A673 (cell line): ENCODE results near the gene ERC1. TPM values are rescaled to one million over a fixed set of nuclear protein-coding genes. Genes with fewer than 3 reads are reported as not detected.

Source experiments
- BruUV-seq: library from RNA; stranded (reverse); fragments of 400-500 nt; replicated peaks from 2 replicates; lab custom pipeline; 2021; lab: Mats Ljungman, UMichigan
- CTCF ChIA-PET: fragments of 300-600 bp; sonication (Branson Sonifier 250); formaldehyde crosslinking; loops from one replicate; lab custom pipeline; 2022; ENCODE audit warnings: antibody characterized with exemption; lab: Charles Lee
- POLR2A ChIA-PET: fragments of 300-600 bp; sonication (Branson Sonifier 250); formaldehyde crosslinking; loops from one replicate; lab custom pipeline; 2022; ENCODE audit warnings: antibody characterized with exemption; ENCODE audit not compliant: low non-redundant PET; lab: Charles Lee
- DNase-seq: peaks from one replicate; pipeline ENCODE4 v3.0.0-alpha.2; 2015; ENCODE audit warnings: low spot score
- H3K27ac ChIP-seq: fragments of 200-600 bp; sonication (generic); 2 replicates; pipeline ENCODE4 v1.5.1; 2016; ENCODE audit warnings: mixed run types, low read depth, mild to moderate bottlenecking, mixed read lengths, antibody characterized with exemption, low read length; ENCODE audit not compliant: poor library complexity, severe bottlenecking
- H3K27me3 ChIP-seq: fragments of 200-600 bp; sonication (generic); replicated peaks from 2 replicates; pipeline ENCODE4 v1.6.1; 2017; ENCODE audit warnings: mixed run types, low read depth, mild to moderate bottlenecking, mixed read lengths, antibody characterized with exemption, low read length; ENCODE audit not compliant: insufficient read depth, poor library complexity
- H3K36me3 ChIP-seq: fragments of 200-600 bp; sonication (generic); 2 replicates; pipeline ENCODE4 v1.6.1; 2016; ENCODE audit warnings: mixed run types, mild to moderate bottlenecking, mixed read lengths, antibody characterized with exemption, low read length; ENCODE audit not compliant: insufficient read depth, poor library complexity, severe bottlenecking
- H3K4me1 ChIP-seq: fragments of 200-600 bp; sonication (generic); 2 replicates; pipeline ENCODE4 v1.6.1; 2017; ENCODE audit warnings: mixed run types, mild to moderate bottlenecking, mixed read lengths, antibody characterized with exemption, low read length; ENCODE audit not compliant: insufficient read depth, poor library complexity, severe bottlenecking
- H3K4me3 ChIP-seq: fragments of 200-600 bp; sonication (generic); 2 replicates; pipeline ENCODE4 v1.5.1; 2016; ENCODE audit warnings: low read depth, mixed run types, mild to moderate bottlenecking, mixed read lengths, low read length; ENCODE audit not compliant: poor library complexity, severe bottlenecking
- H3K9me3 ChIP-seq: fragments of 200-600 bp; sonication (generic); 2 replicates; pipeline ENCODE4 v1.6.1; 2016; ENCODE audit warnings: mixed run types, low read depth, mild to moderate bottlenecking, mixed read lengths, antibody characterized with exemption, low read length; ENCODE audit not compliant: poor library complexity, severe bottlenecking
- EZH2 ChIP-seq: fragments of 200-600 bp; sonication (generic); IDR thresholded peaks from 2 replicates; pipeline ENCODE4 v1.6.1; 2017; ENCODE audit warnings: borderline replicate concordance, low read depth, mild to moderate bottlenecking, mixed read lengths, antibody characterized with exemption, low read length; ENCODE audit not compliant: poor library complexity, severe bottlenecking
- intact Hi-C: fragments of 100-400 bp; cut with micrococcal nuclease; formaldehyde crosslinking; loops from one replicate; pipeline ENCODE4 v1.10.0; 2022; ENCODE audit not compliant: unreplicated experiment
- total RNA-seq: library from RNA; stranded (reverse); gene quantifications from 2 replicates; pipeline ENCODE4 v1.2.3, GENCODE V29; 2021
- TF ChIP-seq, protein P1 (sequence below): fragments of 300-800, 200-600 bp; sonication (generic); conservative IDR thresholded peaks from 2 replicates; pipeline ENCODE4 v1.5.1; 2017; ENCODE audit warnings: low read depth, mild to moderate bottlenecking, antibody characterized with exemption, low read length, moderate library complexity, mixed read lengths

Gene ERC1
- total RNA-seq, 1 experiment from 2014 or later = 60.7 TPM

DNA sequence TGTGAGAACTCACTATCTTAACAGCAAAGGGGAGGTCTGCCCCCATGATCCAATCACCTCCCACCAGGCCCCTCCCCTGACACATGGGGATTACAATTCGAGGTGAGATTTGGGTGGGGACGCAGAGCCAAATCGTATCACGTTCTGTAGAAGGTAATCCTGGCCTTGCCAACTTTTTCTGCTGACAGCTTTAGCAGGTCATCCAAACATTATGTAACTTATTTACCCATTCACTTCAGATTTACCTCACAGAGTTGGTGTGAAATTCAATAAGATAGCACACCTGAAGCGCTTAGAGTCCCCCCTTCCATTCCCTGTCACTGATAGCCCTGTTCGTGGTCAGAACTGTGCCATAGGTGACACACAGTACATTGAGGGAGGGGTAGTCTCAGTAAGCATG, 384.3 kb downstream of the ERC1 start:
- no peaks in the 10 kb centered on the region for H3K27me3 ChIP-seq
- ChIA-PET CTCF (no interaction called here), POLR2A (no interaction called here)
- no peaks in the 10 kb centered on the region for H3K9me3 ChIP-seq
- H3K36me3 ChIP-seq = no peaks in the 10 kb centered on the region
- BruUV-seq = no TSS peak
- H3K27ac ChIP-seq = peak overlapping the region; percentile 62
- H3K4me1 ChIP-seq = peaks cover 21% of the 10 kb centered on the region
- H3K4me3 ChIP-seq = no peak overlapping the region
- no peak for DNase-seq
- intact Hi-C loops = no loop called here
- TF ChIP-seq EZH2 = no peak
- TF ChIP-seq, protein P1, sequence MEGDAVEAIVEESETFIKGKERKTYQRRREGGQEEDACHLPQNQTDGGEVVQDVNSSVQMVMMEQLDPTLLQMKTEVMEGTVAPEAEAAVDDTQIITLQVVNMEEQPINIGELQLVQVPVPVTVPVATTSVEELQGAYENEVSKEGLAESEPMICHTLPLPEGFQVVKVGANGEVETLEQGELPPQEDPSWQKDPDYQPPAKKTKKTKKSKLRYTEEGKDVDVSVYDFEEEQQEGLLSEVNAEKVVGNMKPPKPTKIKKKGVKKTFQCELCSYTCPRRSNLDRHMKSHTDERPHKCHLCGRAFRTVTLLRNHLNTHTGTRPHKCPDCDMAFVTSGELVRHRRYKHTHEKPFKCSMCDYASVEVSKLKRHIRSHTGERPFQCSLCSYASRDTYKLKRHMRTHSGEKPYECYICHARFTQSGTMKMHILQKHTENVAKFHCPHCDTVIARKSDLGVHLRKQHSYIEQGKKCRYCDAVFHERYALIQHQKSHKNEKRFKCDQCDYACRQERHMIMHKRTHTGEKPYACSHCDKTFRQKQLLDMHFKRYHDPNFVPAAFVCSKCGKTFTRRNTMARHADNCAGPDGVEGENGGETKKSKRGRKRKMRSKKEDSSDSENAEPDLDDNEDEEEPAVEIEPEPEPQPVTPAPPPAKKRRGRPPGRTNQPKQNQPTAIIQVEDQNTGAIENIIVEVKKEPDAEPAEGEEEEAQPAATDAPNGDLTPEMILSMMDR = no peak

DNA sequence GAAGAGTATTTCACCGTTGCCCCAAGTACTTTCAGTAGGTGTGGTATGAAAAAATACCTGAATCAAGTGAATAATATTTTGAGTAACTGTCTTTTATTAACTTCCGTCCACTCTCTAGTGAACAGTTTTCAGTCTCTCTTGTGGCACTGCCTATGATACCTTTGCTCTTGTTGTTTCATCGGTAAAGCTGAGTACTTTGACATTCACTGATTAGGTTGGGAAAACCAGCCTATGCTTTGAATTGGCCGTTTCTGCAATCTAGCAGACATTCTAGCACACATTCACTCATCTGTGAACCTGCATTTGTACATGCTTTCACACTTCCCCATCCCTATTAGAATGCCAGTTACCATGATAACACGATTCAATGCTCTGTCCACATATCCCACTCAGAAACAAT, 386.1 kb downstream of the ERC1 start:
- Histone ChIP-seq H3K27ac (no peak overlapping the region), H3K4me3 (no peak overlapping the region), H3K4me1 (peaks cover 17% of the 10 kb centered on the region), H3K36me3 (no peaks in the 10 kb centered on the region), H3K9me3 (no peaks in the 10 kb centered on the region), H3K27me3 (no peaks in the 10 kb centered on the region)
- TF ChIP-seq EZH2 = no peak
- TF ChIP-seq, protein P1 = no peak
- POLR2A ChIA-PET = no interaction called here
- CTCF ChIA-PET = no interaction called here
- DNase-seq = no peak
- BruUV-seq = no TSS peak
- intact Hi-C loops = no loop called here

DNA sequence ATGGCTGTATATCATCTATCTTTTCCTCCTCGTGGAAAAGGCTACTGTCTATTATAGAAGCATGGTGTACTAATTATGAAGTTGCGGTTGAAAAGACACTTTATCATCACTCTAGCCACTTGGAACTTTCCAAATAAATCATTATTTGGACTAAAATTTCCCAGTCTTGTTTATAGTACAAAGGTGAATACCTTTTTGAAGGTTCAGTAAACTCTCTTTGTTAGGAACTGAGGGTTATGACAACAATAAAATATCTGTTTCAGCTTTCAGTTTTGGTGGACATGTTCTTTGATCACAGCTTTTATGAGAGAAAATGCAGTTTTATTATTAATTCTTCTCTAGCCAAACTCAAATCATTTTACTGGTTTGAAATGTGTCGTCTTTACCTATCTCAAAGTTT, 386.7 kb downstream of the ERC1 start:
- TF ChIP-seq, protein P1 = no peak
- TF ChIP-seq EZH2 = no peak
- Histone ChIP-seq H3K27ac (no peak overlapping the region), H3K4me1 (peaks cover 17% of the 10 kb centered on the region), H3K4me3 (no peak overlapping the region), H3K9me3 (no peaks in the 10 kb centered on the region), H3K27me3 (no peaks in the 10 kb centered on the region), H3K36me3 (no peaks in the 10 kb centered on the region)
- intact Hi-C loops = no loop called here
- no peak for DNase-seq
- no TSS peak for BruUV-seq
- POLR2A ChIA-PET = no interaction called here
- CTCF ChIA-PET = no interaction called here
